Mesothelial cell of epicardium (in vitro differentiated cells): ENCODE measurements around the gene GAK. TPM values are rescaled to one million over a fixed set of nuclear protein-coding genes. Genes with fewer than 3 reads are reported as not detected.
A peak's percentile ranks its signal among the peaks of the same experiment; 100 is the strongest.

Experiments
- DNase-seq, 2 experiments: peaks; one replicate each; pipeline ENCODE4 v3.0.0; 2021; ENCODE audit warnings: low spot score in 2 of 2; ENCODE audit not compliant: unreplicated experiment in 2 of 2
- H3K27ac Mint-ChIP-seq: 2 replicates; pipeline ENCODE4 v1.8.0; 2021; ENCODE audit warnings: mixed read lengths
- H3K27me3 Mint-ChIP-seq: 2 replicates; pipeline ENCODE4 v1.8.0; 2021; ENCODE audit warnings: low read depth, mixed read lengths
- H3K36me3 Mint-ChIP-seq: 2 replicates; pipeline ENCODE4 v1.8.0; 2021; ENCODE audit warnings: mixed read lengths
- H3K4me1 Mint-ChIP-seq: 2 replicates; pipeline ENCODE4 v1.8.0; 2021; ENCODE audit warnings: mixed read lengths
- H3K4me3 Mint-ChIP-seq: 2 replicates; pipeline ENCODE4 v1.8.0; 2021; ENCODE audit warnings: mild to moderate bottlenecking, moderate library complexity, mixed read lengths
- H3K9me3 Mint-ChIP-seq: 2 replicates; pipeline ENCODE4 v1.8.0; 2021; ENCODE audit warnings: mixed read lengths
- total RNA-seq: library from RNA; stranded (reverse); gene quantifications from 3 replicates; pipeline ENCODE4 v1.2.1, GENCODE V29; 2021
- TF ChIP-seq, protein P1 (sequence below): fragments of 200-600 bp; sonication (generic); IDR thresholded peaks from one replicate; pipeline ENCODE4 v1.5.0; 2021; ENCODE audit warnings: antibody characterized with exemption; ENCODE audit not compliant: unreplicated experiment

Gene GAK
- total RNA-seq, 1 donor from 2014 or later, result 114 TPM

- Mint-ChIP-seq H3K9me3 (no peaks in the 10 kb centered on the region), H3K27me3 (no peaks in the 10 kb centered on the region), H3K36me3 (peaks cover 30% of the 10 kb centered on the region), H3K27ac (no peak overlapping the region), H3K4me1 (no peaks in the 10 kb centered on the region), H3K4me3 (no peak overlapping the region)
- TF ChIP-seq, protein P1, sequence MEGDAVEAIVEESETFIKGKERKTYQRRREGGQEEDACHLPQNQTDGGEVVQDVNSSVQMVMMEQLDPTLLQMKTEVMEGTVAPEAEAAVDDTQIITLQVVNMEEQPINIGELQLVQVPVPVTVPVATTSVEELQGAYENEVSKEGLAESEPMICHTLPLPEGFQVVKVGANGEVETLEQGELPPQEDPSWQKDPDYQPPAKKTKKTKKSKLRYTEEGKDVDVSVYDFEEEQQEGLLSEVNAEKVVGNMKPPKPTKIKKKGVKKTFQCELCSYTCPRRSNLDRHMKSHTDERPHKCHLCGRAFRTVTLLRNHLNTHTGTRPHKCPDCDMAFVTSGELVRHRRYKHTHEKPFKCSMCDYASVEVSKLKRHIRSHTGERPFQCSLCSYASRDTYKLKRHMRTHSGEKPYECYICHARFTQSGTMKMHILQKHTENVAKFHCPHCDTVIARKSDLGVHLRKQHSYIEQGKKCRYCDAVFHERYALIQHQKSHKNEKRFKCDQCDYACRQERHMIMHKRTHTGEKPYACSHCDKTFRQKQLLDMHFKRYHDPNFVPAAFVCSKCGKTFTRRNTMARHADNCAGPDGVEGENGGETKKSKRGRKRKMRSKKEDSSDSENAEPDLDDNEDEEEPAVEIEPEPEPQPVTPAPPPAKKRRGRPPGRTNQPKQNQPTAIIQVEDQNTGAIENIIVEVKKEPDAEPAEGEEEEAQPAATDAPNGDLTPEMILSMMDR, result no peak
- DNase-seq, result no peak
Measured at GRCh38 chr4:880684-881405, 51.3 kb downstream of the GAK start.

DNA sequence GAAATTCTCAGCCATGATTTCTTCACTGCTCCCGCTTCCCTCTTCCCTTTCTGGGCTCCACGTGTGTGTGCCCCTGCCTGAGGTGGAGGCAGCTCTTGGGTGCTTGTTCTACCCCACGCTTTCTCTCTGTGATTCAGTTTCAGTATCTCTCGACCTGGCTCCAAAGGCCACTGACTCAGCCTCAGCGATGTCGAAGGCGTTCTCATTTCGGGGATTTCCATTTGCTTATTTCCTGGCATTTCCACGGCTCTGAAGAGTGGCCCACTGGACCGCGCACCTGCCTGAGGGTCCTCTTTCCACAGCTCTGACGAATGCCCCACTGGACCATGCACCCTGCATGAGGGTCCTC is 52.4 kb downstream of the GAK start:
- H3K36me3 Mint-ChIP-seq, result peaks cover 35% of the 10 kb centered on the region
- no peaks in the 10 kb centered on the region for H3K4me1 Mint-ChIP-seq
- H3K27ac Mint-ChIP-seq, result no peak overlapping the region
- no peak for DNase-seq
- H3K4me3 Mint-ChIP-seq, result no peak overlapping the region
- no peaks in the 10 kb centered on the region for H3K9me3 Mint-ChIP-seq
- H3K27me3 Mint-ChIP-seq, result no peaks in the 10 kb centered on the region
- TF ChIP-seq, protein P1, result no peak

GRCh38 chr4:878796-879728 is 53.1 kb downstream of the GAK start:
- TF ChIP-seq, protein P1, result no peak
- no peak overlapping the region for H3K27ac Mint-ChIP-seq
- no peaks in the 10 kb centered on the region for H3K27me3 Mint-ChIP-seq
- no peaks in the 10 kb centered on the region for H3K4me1 Mint-ChIP-seq
- no peak for DNase-seq
- no peaks in the 10 kb centered on the region for H3K9me3 Mint-ChIP-seq
- no peak overlapping the region for H3K4me3 Mint-ChIP-seq
- peaks cover 37% of the 10 kb centered on the region for H3K36me3 Mint-ChIP-seq

DNA sequence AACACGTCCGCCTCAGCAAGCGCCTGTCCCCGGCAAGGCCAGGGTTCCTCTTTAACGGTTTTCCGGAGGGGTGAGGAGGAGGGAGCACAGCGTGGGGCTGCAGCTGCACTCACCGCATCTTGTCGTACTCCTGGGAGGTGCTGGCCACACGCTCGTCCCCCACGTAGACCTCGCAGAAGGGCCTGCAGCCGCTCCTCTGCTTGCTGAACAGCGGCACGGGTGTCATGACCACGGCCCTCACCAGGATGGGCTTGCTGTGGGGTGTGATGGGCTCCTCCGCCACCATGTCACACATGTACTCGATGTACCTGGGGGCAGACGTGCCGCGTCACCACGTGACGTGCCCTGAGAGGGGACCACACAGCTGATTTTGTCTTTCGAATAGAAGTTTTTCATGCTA is 54.6 kb downstream of the GAK start:
- H3K36me3 Mint-ChIP-seq, result peaks cover 40% of the 10 kb centered on the region
- no peaks in the 10 kb centered on the region for H3K9me3 Mint-ChIP-seq
- no peak overlapping the region for H3K4me3 Mint-ChIP-seq
- no peaks in the 10 kb centered on the region for H3K27me3 Mint-ChIP-seq
- DNase-seq, result no peak
- no peaks in the 10 kb centered on the region for H3K4me1 Mint-ChIP-seq
- H3K27ac Mint-ChIP-seq, result no peak overlapping the region
- TF ChIP-seq, protein P1, result no peak

DNA sequence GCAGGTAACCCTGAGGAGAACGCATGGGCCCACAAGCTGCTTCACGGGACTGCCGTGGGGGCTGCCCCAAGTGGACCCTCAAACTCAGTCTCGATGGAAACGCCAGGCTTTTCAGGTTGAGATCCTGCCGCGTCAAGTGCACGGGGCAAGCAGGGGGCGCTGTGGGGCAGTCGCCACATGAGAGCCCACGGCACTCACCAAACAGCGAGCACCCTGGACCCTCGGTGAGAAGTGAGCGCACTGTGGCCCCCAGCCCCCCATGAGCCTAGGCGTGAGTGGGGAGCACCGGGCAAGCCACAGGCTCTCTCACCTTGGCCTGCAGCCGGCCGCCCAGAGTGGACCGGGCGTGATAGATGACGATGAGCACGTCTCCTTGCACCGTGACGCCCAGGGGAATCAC is 55.3 kb downstream of the GAK start:
- Mint-ChIP-seq H3K4me3 (no peak overlapping the region), H3K27me3 (no peaks in the 10 kb centered on the region), H3K4me1 (no peaks in the 10 kb centered on the region), H3K9me3 (no peaks in the 10 kb centered on the region), H3K27ac (no peak overlapping the region), H3K36me3 (peaks cover 40% of the 10 kb centered on the region)
- DNase-seq, result no peak
- TF ChIP-seq, protein P1, result peak; percentile 34
